Motor neuron (in vitro differentiated cells): ENCODE results near the gene ACAN. TPM values are rescaled to one million over a fixed set of nuclear protein-coding genes. Genes with fewer than 3 reads are reported as not detected.
A peak's percentile ranks its signal among the peaks of the same experiment; 100 is the strongest.

Experiments used
- ATAC-seq, 8 experiments: fragments of 200-7000 bp; cut with Tn5 transposase; replicated peaks in 6 of 8; 2 replicates each; pipeline ENCODE4 v1.8.0; 2021; ENCODE audit warnings: mild to moderate bottlenecking in 8 of 8, moderate library complexity in 8 of 8
- H3K27ac ChIP-seq, 2 donors: fragments of 250-450 bp; sonication (Bioruptor Pico); 2 replicates each; pipeline ENCODE4 v1.9.0; 2021; ENCODE audit warnings: antibody characterized with exemption in 2 of 2, mild to moderate bottlenecking in 2 of 2, moderate library complexity in 1 of 2
- H3K4me1 ChIP-seq, 2 donors: fragments of 250-450 bp; sonication (Bioruptor Pico); replicated peaks in 1 of 2; 2 replicates each; pipeline ENCODE4 v1.6.1; 2021; ENCODE audit warnings: antibody characterized with exemption in 2 of 2, mild to moderate bottlenecking in 2 of 2, moderate library complexity in 1 of 2
- H3K4me3 ChIP-seq, 5 donors: fragments of 250-450 bp; sonication (Bioruptor Pico); 2 replicates each; pipeline ENCODE4 v1.9.0; 2021; ENCODE audit warnings: antibody characterized with exemption in 5 of 5, mild to moderate bottlenecking in 5 of 5, moderate library complexity in 4 of 5
- WGBS, 10 experiments: fragments of 450-650 bp; shearing (Covaris generic); methylation state at CpG; one replicate each; pipeline ENCODE4 v1.0.0; 2022; 5-methylcytosine and 5-hydroxymethylcytosine counted together
- in situ Hi-C, 9 experiments: fragments of 400-800 bp; cut with MboI; loops; one replicate each; pipeline ENCODE4 v1.15.0; 2021; ENCODE audit warnings: low sequenced_read_pairs in 9 of 9, low pct_unique_long_range_greater_than_20kb in 2 of 9; ENCODE audit not compliant: unreplicated experiment in 9 of 9
- total RNA-seq, 8 experiments: library from RNA; unstranded; fragments of 300-600 nt; gene quantifications; 2 replicates each; pipeline versions ENCODE4 v1.2.3 to v1.2.4, GENCODE V29; 2022

Gene ACAN
- total RNA-seq, 8 experiments from 2014 or later = under 0.01 to 1.1 (median 0.24) TPM; not detected in 1

GRCh38 chr15:88835119-88835518, 31.9 kb downstream of the ACAN start:
- ATAC-seq = no peak
- H3K27ac ChIP-seq = no peak overlapping the region
- H3K4me1 ChIP-seq = peaks cover 2 to 11% of the 10 kb centered on the region in 2 donors
- in situ Hi-C loops = no loop called here
- WGBS, 10 experiments = 35 to 100% (median 68%) methylated on average over 1 to 4 of the region's 4 CpGs; no CpG with 5 or more reads in 2 of the 10 experiments
- no peak overlapping the region for H3K4me3 ChIP-seq

- WGBS, 10 experiments = 0 to 90% (median 40%) methylated on average over 1 to 2 of the region's 2 CpGs; no CpG with 5 or more reads in 3 of the 10 experiments
- ATAC-seq = peak in 2 of 8 experiments; percentile 88 to 90
- Histone ChIP-seq H3K4me3 (no peak overlapping the region), H3K4me1 (peaks cover 2 to 11% of the 10 kb centered on the region in 2 donors), H3K27ac (no peak overlapping the region)
- in situ Hi-C loops = no loop called here
Observed at GRCh38 chr15:88835646-88836045, 32.4 kb downstream of the ACAN start.

- Histone ChIP-seq H3K27ac (no peak overlapping the region), H3K4me3 (no peak overlapping the region), H3K4me1 (peaks cover 2 to 11% of the 10 kb centered on the region in 2 donors)
- ATAC-seq = no peak
- in situ Hi-C loops = no loop called here
- WGBS, 10 experiments = no CpG with 5 or more reads among the region's 18 CpGs
Observed at GRCh38 chr15:88838667-88839066, 35.4 kb downstream of the ACAN start.

GRCh38 chr15:88839146-88839545, 35.9 kb downstream of the ACAN start:
- no peak for ATAC-seq
- Histone ChIP-seq H3K4me1 (peaks cover 2 to 11% of the 10 kb centered on the region in 2 donors), H3K4me3 (no peak overlapping the region), H3K27ac (no peak overlapping the region)
- 0 to 100% (median 48%) methylated on average over 2 of the region's 3 CpGs; no CpG with 5 or more reads in 5 of the 10 experiments for WGBS, 10 experiments
- in situ Hi-C loops = no loop called here

- H3K4me1 ChIP-seq = peaks cover 2 to 11% of the 10 kb centered on the region in 2 donors
- no peak for ATAC-seq
- no peak overlapping the region for H3K4me3 ChIP-seq
- no peak overlapping the region for H3K27ac ChIP-seq
- 57 to 100% (median 80%) methylated on average over 1 to 14 of the region's 16 CpGs; no CpG with 5 or more reads in 4 of the 10 experiments for WGBS, 10 experiments
- in situ Hi-C loops = no loop called here
Observed at GRCh38 chr15:88839961-88840360, 36.7 kb downstream of the ACAN start.

GRCh38 chr15:88841236-88841635, 38.0 kb downstream of the ACAN start:
- in situ Hi-C loops = no loop called here
- WGBS, 10 experiments = 29 to 83% (median 40%) methylated on average over 1 of the region's 1 CpG; no CpG with 5 or more reads in 7 of the 10 experiments
- peaks cover 2 to 11% of the 10 kb centered on the region in 2 donors for H3K4me1 ChIP-seq
- H3K27ac ChIP-seq = no peak overlapping the region
- no peak for ATAC-seq
- H3K4me3 ChIP-seq = no peak overlapping the region

- in situ Hi-C loops = no loop called here
- Histone ChIP-seq H3K4me3 (no peak overlapping the region), H3K27ac (no peak overlapping the region), H3K4me1 (peaks cover 0 to 5% of the 10 kb centered on the region in 2 donors)
- no peak for ATAC-seq
- no CpG with 5 or more reads among the region's 4 CpGs for WGBS, 10 experiments
Observed at GRCh38 chr15:88842156-88842555, 38.9 kb downstream of the ACAN start.

GRCh38 chr15:88843334-88843733, 40.1 kb downstream of the ACAN start:
- Histone ChIP-seq H3K27ac (no peak overlapping the region), H3K4me1 (no peaks in the 10 kb centered on the region), H3K4me3 (no peak overlapping the region)
- 20 to 100% (median 89%) methylated on average over 1 to 10 of the region's 21 CpGs; no CpG with 5 or more reads in 5 of the 10 experiments for WGBS, 10 experiments
- ATAC-seq = no peak
- in situ Hi-C loops = no loop called here

GRCh38 chr15:88844749-88845386, 41.6 kb downstream of the ACAN start:
- in situ Hi-C loops = no loop called here
- ATAC-seq = no peak
- Histone ChIP-seq H3K27ac (no peak overlapping the region), H3K4me1 (no peaks in the 10 kb centered on the region), H3K4me3 (no peak overlapping the region)
- WGBS, 10 experiments = 0 to 93% (median 51%) methylated on average over 1 to 4 of the region's 5 CpGs; no CpG with 5 or more reads in 1 of the 10 experiments

- in situ Hi-C loops = no loop called here
- ATAC-seq = no peak
- Histone ChIP-seq H3K4me3 (no peak overlapping the region), H3K4me1 (no peaks in the 10 kb centered on the region), H3K27ac (no peak overlapping the region)
- WGBS, 10 experiments = 50 to 89% (median 63%) methylated on average over 2 to 8 of the region's 15 CpGs; no CpG with 5 or more reads in 7 of the 10 experiments
Observed at GRCh38 chr15:88845616-88846015, 42.4 kb downstream of the ACAN start.

GRCh38 chr15:88847144-88847543, 43.9 kb downstream of the ACAN start:
- Histone ChIP-seq H3K27ac (no peak overlapping the region), H3K4me1 (no peaks in the 10 kb centered on the region), H3K4me3 (no peak overlapping the region)
- WGBS, 10 experiments = 80% methylated on average over 1 of the region's 20 CpGs; no CpG with 5 or more reads in 8 of the 10 experiments
- no peak for ATAC-seq
- in situ Hi-C loops = no loop called here

- H3K4me1 ChIP-seq = no peaks in the 10 kb centered on the region
- 0 to 100% (median 80%) methylated on average over 1 to 3 of the region's 3 CpGs; no CpG with 5 or more reads in 2 of the 10 experiments for WGBS, 10 experiments
- H3K4me3 ChIP-seq = no peak overlapping the region
- in situ Hi-C loops = no loop called here
- H3K27ac ChIP-seq = no peak overlapping the region
- ATAC-seq = no peak
Observed at GRCh38 chr15:88848203-88848602, 45.0 kb downstream of the ACAN start.

GRCh38 chr15:88849376-88850072, 46.3 kb downstream of the ACAN start:
- in situ Hi-C loops = no loop called here
- H3K4me3 ChIP-seq = no peak overlapping the region
- no peaks in the 10 kb centered on the region for H3K4me1 ChIP-seq
- peak in 1 of 8 experiments; percentile 46 for ATAC-seq
- WGBS, 10 experiments = 17 to 47% (median 40%) methylated on average over 1 to 3 of the region's 22 CpGs; no CpG with 5 or more reads in 3 of the 10 experiments
- H3K27ac ChIP-seq = no peak overlapping the region
